Esophagus squamous epithelium (tissue), 4 donors: ENCODE measurements around the gene UBXN1.

ENCODE experiments used
- CTCF ChIP-seq, 6 experiments: fragments of 450-650 bp in 4 of 6; fragments of 200-600 bp in 2 of 6; sonication (generic) in 2 of 6; IDR thresholded peaks; one replicate each; pipeline ENCODE4 v1.5.1; 2016 to 2019; ENCODE audit warnings: antibody characterized with exemption in 6 of 6, mild to moderate bottlenecking in 4 of 6, moderate library complexity in 4 of 6
- POLR2A ChIP-seq, 4 donors: fragments of 450-650 bp; IDR thresholded peaks; one replicate each; pipeline ENCODE4 v1.6.1; 2017; ENCODE audit warnings: antibody characterized with exemption in 4 of 4, mild to moderate bottlenecking in 4 of 4, moderate library complexity in 3 of 4

- TF ChIP-seq POLR2A (IDR thresholded peaks at IDR 0.05) (no peak), CTCF (IDR thresholded peaks at IDR 0.05) (no peak)
Observed at GRCh38 chr11:62649486-62649885, 29.4 kb downstream of the UBXN1 start.
